NCI-H524 (cell line): ENCODE measurements around the gene FAM168A.
A peak's percentile ranks its signal among the peaks of the same experiment; 100 is the strongest.

Experiments
- DNase-seq, 2 experiments: peaks; one replicate each; lab custom pipeline; 2025; lab: John Stamatoyannopoulos, UW

FAM168A gene

GRCh38 chr11:73367482-73368024 lies 230.4 kb downstream of the FAM168A start:
- DNase-seq = no peak

GRCh38 chr11:73366953-73367352 lies 231.0 kb downstream of the FAM168A start:
- no peak for DNase-seq

- DNase-seq = no peak
Observed at GRCh38 chr11:73366265-73366610, 231.7 kb downstream of the FAM168A start.

- DNase-seq = no peak
Observed at GRCh38 chr11:73365352-73366264, 232.3 kb downstream of the FAM168A start.

- DNase-seq = no peak
Observed at GRCh38 chr11:73363147-73363546, 234.8 kb downstream of the FAM168A start.

GRCh38 chr11:73361953-73362776 lies 235.7 kb downstream of the FAM168A start:
- DNase-seq = no peak

- no peak for DNase-seq
Observed at GRCh38 chr11:73360743-73361369, 237.1 kb downstream of the FAM168A start.

- DNase-seq = peak in 1 of 2 experiments; percentile 44
Observed at GRCh38 chr11:73359930-73360742, 237.8 kb downstream of the FAM168A start.

- no peak for DNase-seq
Observed at GRCh38 chr11:73359341-73359740, 238.6 kb downstream of the FAM168A start.

- no peak for DNase-seq
Observed at GRCh38 chr11:73358071-73358470, 239.8 kb downstream of the FAM168A start.

GRCh38 chr11:73356979-73357860 lies 240.7 kb downstream of the FAM168A start:
- DNase-seq = no peak

GRCh38 chr11:73355109-73355508 lies 242.8 kb downstream of the FAM168A start:
- no peak for DNase-seq

- DNase-seq = no peak
Observed at GRCh38 chr11:73353422-73353821, 244.5 kb downstream of the FAM168A start.

- peak in 1 of 2 experiments; percentile 50 for DNase-seq
Observed at GRCh38 chr11:73350908-73351636, 246.8 kb downstream of the FAM168A start.
